ENCODE results near the gene PLCB1. TPM values are rescaled to one million over a fixed set of nuclear protein-coding genes. Genes with fewer than 3 reads are reported as not detected.
A peak's percentile ranks its signal among the peaks of the same experiment; 100 is the strongest.

Gene PLCB1
- total RNA-seq, 2 experiments from 2014 or later = 3.1 to 3.6 TPM

GRCh38 chr20:8805737-8806442 lies 673.8 kb downstream of the PLCB1 start:
- ChIA-PET POLR2A (no interaction called here), CTCF (interaction anchor here (1.4 kb wide), 1 partner anchor 48 kb away, joined by 3 read pairs; no protein-coding TSS in a partner anchor)
- ATAC-seq (peak; percentile 49), DNase-seq (peak; percentile 36)
- no peak overlapping the region for H3K4me3 Mint-ChIP-seq
- no peaks in the 10 kb centered on the region for H3K36me3 Mint-ChIP-seq (ENCODE audit: low read depth)
- peaks cover 7% of the 10 kb centered on the region for H3K4me1 Mint-ChIP-seq (ENCODE audit: low read depth)
- no peaks in the 10 kb centered on the region for H3K27me3 Mint-ChIP-seq
- no peaks in the 10 kb centered on the region for H3K9me3 Mint-ChIP-seq
- intact Hi-C loops (cut with micrococcal nuclease) = no loop called here
- H3K27ac Mint-ChIP-seq = no peak overlapping the region
- no peak for TF ChIP-seq CTCF (IDR thresholded peaks at IDR 0.05)

GRCh38 chr20:8807480-8808201 lies 675.6 kb downstream of the PLCB1 start:
- H3K36me3 Mint-ChIP-seq (ENCODE audit: low read depth) = no peaks in the 10 kb centered on the region
- H3K4me3 Mint-ChIP-seq = no peak overlapping the region
- H3K9me3 Mint-ChIP-seq = no peaks in the 10 kb centered on the region
- peaks cover 7% of the 10 kb centered on the region for H3K4me1 Mint-ChIP-seq (ENCODE audit: low read depth)
- ChIA-PET CTCF (no interaction called here), POLR2A (no interaction called here)
- H3K27me3 Mint-ChIP-seq = no peaks in the 10 kb centered on the region
- no peak for TF ChIP-seq CTCF (IDR thresholded peaks at IDR 0.05)
- ATAC-seq = no peak
- DNase-seq = no peak
- no peak overlapping the region for H3K27ac Mint-ChIP-seq
- intact Hi-C loops (cut with micrococcal nuclease) = no loop called here

GRCh38 chr20:8808202-8808535 lies 676.1 kb downstream of the PLCB1 start:
- Mint-ChIP-seq H3K36me3 (ENCODE audit: low read depth) (no peaks in the 10 kb centered on the region), H3K27me3 (no peaks in the 10 kb centered on the region), H3K9me3 (no peaks in the 10 kb centered on the region), H3K4me1 (ENCODE audit: low read depth) (peaks cover 7% of the 10 kb centered on the region), H3K4me3 (no peak overlapping the region), H3K27ac (no peak overlapping the region)
- no peak for DNase-seq
- intact Hi-C loops (cut with micrococcal nuclease) = no loop called here
- ChIA-PET CTCF (interaction anchor here (0.6 kb wide), 1 partner anchor 48 kb away, joined by 3 read pairs; no protein-coding TSS in a partner anchor), POLR2A (no interaction called here)
- no peak for TF ChIP-seq CTCF (IDR thresholded peaks at IDR 0.05)
- no peak for ATAC-seq

- Mint-ChIP-seq H3K27ac (no peak overlapping the region), H3K27me3 (no peaks in the 10 kb centered on the region), H3K4me1 (ENCODE audit: low read depth) (peaks cover 7% of the 10 kb centered on the region), H3K9me3 (no peaks in the 10 kb centered on the region), H3K4me3 (no peak overlapping the region), H3K36me3 (ENCODE audit: low read depth) (no peaks in the 10 kb centered on the region)
- DNase-seq = no peak
- TF ChIP-seq CTCF (IDR thresholded peaks at IDR 0.05) = no peak
- ChIA-PET POLR2A (no interaction called here), CTCF (no interaction called here)
- intact Hi-C loops (cut with micrococcal nuclease) = no loop called here
- ATAC-seq = no peak
Observed at GRCh38 chr20:8809107-8809953, 677.3 kb downstream of the PLCB1 start.
